NCI-H2107 treated with DMSO at 0.1 percent for 48 hours (cell line): ENCODE measurements around the gene BCAT1.
"Not testable (repeated sequence)": the region's sequence is repeated elsewhere in the genome, so short reads cannot be mapped to it uniquely, and the experiment has no call there.

Experiments used
- DNase-seq: peaks from one replicate; lab custom pipeline; 2025; ENCODE audit not compliant: unreplicated experiment; lab: John Stamatoyannopoulos, UW

The BCAT1 gene

GRCh38 chr12:24860546-24860945 lies 88.4 kb downstream of the BCAT1 start:
- no peak for DNase-seq

GRCh38 chr12:24856541-24856940 lies 92.4 kb downstream of the BCAT1 start:
- no peak for DNase-seq

GRCh38 chr12:24854908-24855307 lies 94.0 kb downstream of the BCAT1 start:
- DNase-seq, result no peak

GRCh38 chr12:24854017-24854416 lies 94.9 kb downstream of the BCAT1 start:
- no peak for DNase-seq

- no peak for DNase-seq
These were observed 95.3 kb downstream of the BCAT1 start for GRCh38 chr12:24853588-24853987.

GRCh38 chr12:24853094-24853493 lies 95.8 kb downstream of the BCAT1 start:
- no peak for DNase-seq

GRCh38 chr12:24852420-24852819 lies 96.5 kb downstream of the BCAT1 start:
- DNase-seq, result no peak

GRCh38 chr12:24851883-24852282 lies 97.0 kb downstream of the BCAT1 start:
- DNase-seq, result not testable (repeated sequence)

GRCh38 chr12:24851341-24851740 lies 97.6 kb downstream of the BCAT1 start:
- DNase-seq, result no peak

- DNase-seq, result no peak
These were observed 98.4 kb downstream of the BCAT1 start for GRCh38 chr12:24850496-24850895.

GRCh38 chr12:24848941-24849477 lies 99.9 kb downstream of the BCAT1 start:
- DNase-seq, result no peak

- no peak for DNase-seq
These were observed 102.2 kb downstream of the BCAT1 start for GRCh38 chr12:24846689-24847088.

- no peak for DNase-seq
These were observed 103.3 kb downstream of the BCAT1 start for GRCh38 chr12:24845615-24846014.

- no peak for DNase-seq
These were observed 108.7 kb downstream of the BCAT1 start for GRCh38 chr12:24840046-24840800.

- DNase-seq, result no peak
These were observed 109.6 kb downstream of the BCAT1 start for GRCh38 chr12:24839268-24839791.

GRCh38 chr12:24838531-24838950 lies 110.4 kb downstream of the BCAT1 start:
- DNase-seq, result no peak

GRCh38 chr12:24835377-24835776 lies 113.5 kb downstream of the BCAT1 start:
- no peak for DNase-seq

GRCh38 chr12:24833513-24833912 lies 115.4 kb downstream of the BCAT1 start:
- DNase-seq, result no peak

- no peak for DNase-seq
These were observed 124.9 kb downstream of the BCAT1 start for GRCh38 chr12:24823808-24824515.

GRCh38 chr12:24822121-24822899 lies 126.6 kb downstream of the BCAT1 start:
- no peak for DNase-seq

GRCh38 chr12:24821691-24822090 lies 127.2 kb downstream of the BCAT1 start:
- DNase-seq, result no peak
